ENCODE measurements around the gene FCHO1.

DNA sequence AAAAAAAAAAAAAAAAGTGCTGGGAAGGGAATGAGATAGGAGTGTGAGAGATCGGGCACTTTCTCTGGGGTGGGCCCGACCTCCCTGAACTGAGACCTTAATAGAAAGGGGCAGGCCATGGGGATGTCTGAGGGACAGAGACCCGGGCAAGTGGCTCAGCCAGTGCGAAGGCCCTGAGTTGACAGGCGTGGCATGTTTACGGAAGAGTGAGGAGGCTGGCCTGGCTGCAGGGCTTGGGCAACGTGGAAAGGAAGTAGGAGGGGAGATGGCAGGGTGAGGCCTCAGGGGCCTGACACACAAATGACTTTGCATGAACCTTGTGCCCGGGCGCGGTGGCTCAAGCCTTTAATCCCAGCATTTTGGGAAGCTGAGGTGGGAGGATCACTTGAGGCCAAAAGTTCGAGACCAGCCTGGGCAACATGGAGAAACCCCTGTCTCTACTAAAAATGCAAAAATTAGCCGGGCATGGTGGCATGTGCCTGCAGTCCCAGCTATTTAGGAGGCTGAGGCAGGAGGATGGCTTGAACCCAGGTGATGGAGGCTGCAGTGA, 13.9 kb downstream of the FCHO1 start:
- TF ChIP-seq EZH2 (IDR thresholded peaks at IDR 0.05; ENCODE audit: borderline replicate concordance, low read length) (no peak), CTCF (conservative IDR thresholded peaks at IDR 0.05 in 1 of 2, IDR thresholded peaks at IDR 0.05 in 1 of 2; ENCODE audit: extremely low read depth in 1 of 2, insufficient read depth in 1 of 2, low read depth in 1 of 2, low read length in 2 of 2) (no peak)
